Activated CD8-positive, alpha-beta T cell treated with anti-CD3 and anti-CD28 coated beads for 36 hours (primary cell): ENCODE measurements around the gene PCAT6. TPM values are rescaled to one million over a fixed set of nuclear protein-coding genes. Genes with fewer than 3 reads are reported as not detected.
A peak's percentile ranks its signal among the peaks of the same experiment; 100 is the strongest.

Experiments used
- ATAC-seq: fragments of 200-7000 bp; cut with Tn5 transposase; one replicate; pipeline ENCODE4 v1.10.0; 2021; ENCODE audit warnings: mild to moderate bottlenecking, moderate library complexity
- CTCF ChIA-PET: fragments of 350-600 bp; sonication (Branson Sonifier 250); formaldehyde crosslinking; loops from one replicate; lab custom pipeline; 2021; ENCODE audit warnings: antibody characterized with exemption; lab: Charles Lee
- POLR2A ChIA-PET: fragments of 350-600 bp; sonication (Branson Sonifier 250); formaldehyde crosslinking; loops from one replicate; lab custom pipeline; 2021; ENCODE audit warnings: antibody characterized with exemption; lab: Charles Lee
- DNase-seq: peaks from one replicate; pipeline ENCODE4 v3.0.0-alpha.2; 2020
- H3K27ac Mint-ChIP-seq: one replicate; pipeline ENCODE4 v1.8.0; 2021; ENCODE audit warnings: mild to moderate bottlenecking, mixed read lengths
- H3K27me3 Mint-ChIP-seq: one replicate; pipeline ENCODE4 v1.8.0; 2021; ENCODE audit warnings: mixed read lengths
- H3K36me3 Mint-ChIP-seq: one replicate; pipeline ENCODE4 v1.8.0; 2021; ENCODE audit warnings: low read depth, mixed read lengths
- H3K4me1 Mint-ChIP-seq: one replicate; pipeline ENCODE4 v1.8.0; 2021; ENCODE audit warnings: low read depth, mixed read lengths
- H3K4me3 Mint-ChIP-seq: one replicate; pipeline ENCODE4 v1.8.0; 2021; ENCODE audit warnings: mild to moderate bottlenecking, moderate library complexity, mixed read lengths
- H3K9me3 Mint-ChIP-seq: one replicate; pipeline ENCODE4 v1.8.0; 2021; ENCODE audit warnings: mixed read lengths
- intact Hi-C: fragments of 100-400 bp; cut with micrococcal nuclease; formaldehyde crosslinking; loops from one replicate; pipeline ENCODE4 v1.10.0; 2022
- total RNA-seq, 2 experiments: library from RNA; stranded (reverse); gene quantifications; one replicate each; pipeline ENCODE4 v1.2.3, GENCODE V29; 2021
- TF ChIP-seq, protein P1 (sequence below): fragments of 200-600 bp; IDR thresholded peaks from one replicate; pipeline ENCODE4 v1.8.0; 2022; ENCODE audit warnings: antibody characterized with exemption, mild to moderate bottlenecking

PCAT6 gene
- total RNA-seq, 2 experiments from 2014 or later = 0.94 to 2.4 TPM

GRCh38 chr1:202852163-202852904, 41.6 kb downstream of the PCAT6 start:
- DNase-seq (peak; percentile 74), ATAC-seq (peak; percentile 91)
- TF ChIP-seq, protein P1, sequence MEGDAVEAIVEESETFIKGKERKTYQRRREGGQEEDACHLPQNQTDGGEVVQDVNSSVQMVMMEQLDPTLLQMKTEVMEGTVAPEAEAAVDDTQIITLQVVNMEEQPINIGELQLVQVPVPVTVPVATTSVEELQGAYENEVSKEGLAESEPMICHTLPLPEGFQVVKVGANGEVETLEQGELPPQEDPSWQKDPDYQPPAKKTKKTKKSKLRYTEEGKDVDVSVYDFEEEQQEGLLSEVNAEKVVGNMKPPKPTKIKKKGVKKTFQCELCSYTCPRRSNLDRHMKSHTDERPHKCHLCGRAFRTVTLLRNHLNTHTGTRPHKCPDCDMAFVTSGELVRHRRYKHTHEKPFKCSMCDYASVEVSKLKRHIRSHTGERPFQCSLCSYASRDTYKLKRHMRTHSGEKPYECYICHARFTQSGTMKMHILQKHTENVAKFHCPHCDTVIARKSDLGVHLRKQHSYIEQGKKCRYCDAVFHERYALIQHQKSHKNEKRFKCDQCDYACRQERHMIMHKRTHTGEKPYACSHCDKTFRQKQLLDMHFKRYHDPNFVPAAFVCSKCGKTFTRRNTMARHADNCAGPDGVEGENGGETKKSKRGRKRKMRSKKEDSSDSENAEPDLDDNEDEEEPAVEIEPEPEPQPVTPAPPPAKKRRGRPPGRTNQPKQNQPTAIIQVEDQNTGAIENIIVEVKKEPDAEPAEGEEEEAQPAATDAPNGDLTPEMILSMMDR = peak; percentile 71
- ChIA-PET POLR2A (interaction anchor here (0.8 to 1.4 kb wide), 3 partner anchors 17 to 155 kb away, joined by 3 read pairs; partner anchors contain the start of gene TMEM183A), CTCF (interaction anchor here (0.6 to 4.4 kb wide), 13 partner anchors 10 to 133 kb away, joined by 3 to 25 read pairs (median 5); no protein-coding TSS in a partner anchor)
- H3K27me3 Mint-ChIP-seq = no peaks in the 10 kb centered on the region
- H3K27ac Mint-ChIP-seq = no peak overlapping the region
- no peaks in the 10 kb centered on the region for H3K36me3 Mint-ChIP-seq
- H3K9me3 Mint-ChIP-seq = no peaks in the 10 kb centered on the region
- intact Hi-C loops = loop anchor here (5.0 kb wide), 1 partner anchor 100 kb away; no protein-coding TSS in a partner anchor
- no peak overlapping the region for H3K4me3 Mint-ChIP-seq
- peaks cover 6% of the 10 kb centered on the region for H3K4me1 Mint-ChIP-seq

DNA sequence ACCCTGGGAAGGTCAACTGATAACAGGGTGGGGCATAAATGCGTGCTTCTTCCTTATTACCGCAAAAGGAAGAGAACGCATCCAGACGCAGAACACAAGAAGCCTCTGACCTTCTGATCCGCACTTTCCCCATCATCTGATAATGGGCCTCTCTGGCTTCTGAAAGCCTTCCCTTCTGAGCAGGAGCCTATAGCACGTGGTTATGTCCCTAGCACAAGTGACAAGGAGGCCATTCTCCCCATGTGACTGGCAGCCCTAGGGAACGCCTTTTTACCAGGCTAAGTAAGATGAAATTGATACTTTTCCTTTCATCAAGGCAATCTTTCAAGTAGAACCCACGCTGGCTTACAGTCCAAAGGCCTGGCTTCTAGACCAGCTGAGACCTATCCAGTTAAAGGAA, 44.0 kb downstream of the PCAT6 start:
- Mint-ChIP-seq H3K27ac (no peak overlapping the region), H3K4me3 (no peak overlapping the region), H3K27me3 (peaks cover 7% of the 10 kb centered on the region), H3K9me3 (no peaks in the 10 kb centered on the region), H3K4me1 (no peaks in the 10 kb centered on the region), H3K36me3 (no peaks in the 10 kb centered on the region)
- TF ChIP-seq, protein P1 = no peak
- DNase-seq = no peak
- CTCF ChIA-PET = interaction anchor here (2.9 to 4.4 kb wide), 2 partner anchors 18 to 104 kb away, joined by 9 to 25 read pairs; no protein-coding TSS in a partner anchor
- intact Hi-C loops = loop anchor here (5.0 kb wide), 1 partner anchor 102 kb away; no protein-coding TSS in a partner anchor
- POLR2A ChIA-PET = no interaction called here
- ATAC-seq = no peak

DNA sequence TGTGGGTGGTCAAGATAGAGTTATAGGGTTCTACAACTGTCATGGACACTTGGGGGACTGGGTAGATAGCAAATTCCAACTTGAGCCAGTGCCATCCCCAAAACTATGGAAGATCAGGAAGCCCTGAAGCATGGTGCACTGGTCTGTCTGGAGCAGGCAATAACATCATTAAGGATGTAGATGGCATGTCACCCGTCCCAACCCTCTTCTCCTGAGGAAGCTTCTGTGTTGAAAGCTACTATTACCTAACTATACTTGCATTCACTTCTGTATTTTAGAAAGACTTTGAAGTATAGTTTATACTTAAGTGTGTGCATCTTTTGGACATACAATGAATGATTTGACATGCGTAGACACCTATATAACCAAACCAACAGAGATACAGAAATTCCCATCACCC, 45.3 kb downstream of the PCAT6 start:
- Mint-ChIP-seq H3K9me3 (no peaks in the 10 kb centered on the region), H3K4me1 (no peaks in the 10 kb centered on the region), H3K27ac (no peak overlapping the region), H3K36me3 (no peaks in the 10 kb centered on the region), H3K4me3 (no peak overlapping the region), H3K27me3 (peaks cover 11% of the 10 kb centered on the region)
- ATAC-seq (no peak), DNase-seq (no peak)
- intact Hi-C loops = no loop called here
- ChIA-PET POLR2A (no interaction called here), CTCF (no interaction called here)
- TF ChIP-seq, protein P1 = no peak

- no peak overlapping the region for H3K27ac Mint-ChIP-seq
- H3K27me3 Mint-ChIP-seq = peaks cover 18% of the 10 kb centered on the region
- H3K36me3 Mint-ChIP-seq = no peaks in the 10 kb centered on the region
- no peak for ATAC-seq
- CTCF ChIA-PET = interaction anchor here (0.6 kb wide), 1 partner anchor 54 kb away, joined by 3 read pairs; no protein-coding TSS in a partner anchor
- TF ChIP-seq, protein P1 = no peak
- no peak overlapping the region for H3K4me3 Mint-ChIP-seq
- H3K9me3 Mint-ChIP-seq = no peaks in the 10 kb centered on the region
- POLR2A ChIA-PET = no interaction called here
- intact Hi-C loops = no loop called here
- H3K4me1 Mint-ChIP-seq = peaks cover 3% of the 10 kb centered on the region
- no peak for DNase-seq
Measured at GRCh38 chr1:202857136-202857610, 46.4 kb downstream of the PCAT6 start.

DNA sequence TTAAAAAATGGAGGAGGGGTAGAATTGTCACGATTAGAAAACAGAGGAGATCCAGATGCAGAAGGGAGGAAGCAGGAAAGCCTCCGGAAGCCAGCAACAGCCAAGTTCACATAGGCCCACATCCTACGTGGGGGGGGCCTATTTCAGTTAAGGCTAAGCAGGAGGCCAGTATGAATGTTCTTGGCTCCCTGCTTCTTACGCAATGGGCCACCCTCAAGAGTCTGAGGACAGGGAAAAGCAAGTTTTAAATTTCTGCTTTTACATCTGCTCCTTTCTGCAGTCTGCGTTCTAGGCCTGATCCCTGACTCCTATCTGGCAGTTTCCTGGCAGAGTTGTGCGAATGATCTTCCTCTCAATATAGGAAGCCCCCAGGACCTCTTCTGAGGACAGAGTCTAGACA, 47.6 kb downstream of the PCAT6 start:
- no peaks in the 10 kb centered on the region for H3K36me3 Mint-ChIP-seq
- no peak for ATAC-seq
- TF ChIP-seq, protein P1 = no peak
- H3K27me3 Mint-ChIP-seq = peaks cover 29% of the 10 kb centered on the region
- H3K9me3 Mint-ChIP-seq = no peaks in the 10 kb centered on the region
- intact Hi-C loops = no loop called here
- POLR2A ChIA-PET = no interaction called here
- CTCF ChIA-PET = no interaction called here
- peaks cover 3% of the 10 kb centered on the region for H3K4me1 Mint-ChIP-seq
- no peak overlapping the region for H3K4me3 Mint-ChIP-seq
- DNase-seq = no peak
- no peak overlapping the region for H3K27ac Mint-ChIP-seq
